ENCODE data around the gene RANBP10.

DNA sequence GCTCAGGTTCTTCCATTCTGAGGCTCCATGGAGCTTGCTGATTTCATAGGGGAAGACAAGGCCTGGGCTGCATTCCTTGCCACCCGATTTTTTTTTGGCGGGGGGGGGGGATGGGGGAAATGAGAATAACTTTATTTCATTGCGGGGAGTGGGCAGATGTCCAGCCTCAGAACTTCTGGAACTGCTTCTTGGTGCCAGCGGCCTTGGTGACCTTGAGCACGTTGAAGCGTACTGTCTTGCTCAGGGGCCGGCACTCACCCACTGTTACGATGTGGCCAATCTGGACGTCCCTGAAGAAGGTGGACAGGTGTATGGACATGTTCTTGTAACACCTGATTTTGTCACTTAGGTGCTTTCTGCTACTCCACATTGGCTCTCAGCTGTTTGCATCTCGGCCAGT lies 49.4 kb upstream of the RANBP10 start:
- TF ChIP-seq GATA2 (IDR thresholded peaks at IDR 0.05; ENCODE audit: low read depth, low read length) (no peak), GATA3 (IDR thresholded peaks at IDR 0.05; ENCODE audit: low read depth, low read length) (no peak)

All from SH-SY5Y (cell line).